ENCODE measurements around the gene BRD2.

Gene BRD2

DNA sequence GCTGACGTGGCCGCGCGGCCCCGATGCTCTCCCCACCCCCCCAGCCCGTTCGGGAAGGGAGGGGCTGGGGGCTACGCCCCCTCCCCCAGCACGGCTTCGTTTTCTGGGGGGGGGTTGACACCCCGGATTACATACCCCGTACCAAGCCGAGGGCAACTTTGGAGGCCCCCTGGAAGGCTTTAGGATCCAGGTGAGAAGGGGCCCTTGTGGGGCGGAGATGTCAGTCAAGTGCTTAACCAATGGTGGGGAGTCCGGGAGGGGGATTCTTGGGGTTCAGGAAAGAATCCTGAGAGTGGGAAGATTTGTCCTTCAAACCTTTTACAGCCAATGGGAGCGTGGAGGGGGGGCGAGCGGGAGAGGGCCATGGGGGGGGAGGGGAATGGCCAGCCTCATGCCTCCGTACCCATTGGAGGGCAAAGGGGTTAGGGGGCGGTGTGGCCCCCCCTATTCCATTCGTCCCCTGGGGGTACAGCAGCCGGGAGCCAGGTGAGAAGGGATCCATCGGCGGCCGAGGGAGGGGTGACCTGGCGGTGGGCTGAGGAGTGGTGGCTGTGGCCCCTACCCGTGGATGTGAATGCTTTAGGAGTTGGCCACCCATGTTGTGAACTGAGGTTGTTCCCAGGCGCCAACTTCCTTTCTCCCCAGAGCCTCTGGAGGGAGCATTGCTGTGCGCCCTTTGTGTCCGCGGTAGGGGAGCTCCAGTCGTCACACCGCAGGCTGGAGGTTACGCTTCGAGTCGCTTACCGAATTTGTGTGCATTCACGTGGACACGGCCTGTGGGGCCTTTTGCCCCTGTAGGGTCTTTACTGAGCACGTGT is 682 bp downstream of the BRD2 start:
- no peaks in the 10 kb centered on the region for H3K27me3 ChIP-seq (ENCODE audit: control insufficient read depth in 3 of 3, insufficient read depth in 3 of 3, low read depth in 1 of 3, low read length in 3 of 3)
- peak overlapping the region; percentile 98 for H3K23ac ChIP-seq (ENCODE audit: low read depth, low read length, poor library complexity)
- H2AFZ ChIP-seq (ENCODE audit: low read length) = peak overlapping the region; percentile 93
- H3K36me3 ChIP-seq (replicated peaks in 1 of 2; ENCODE audit: control insufficient read depth in 2 of 2, insufficient read depth in 2 of 2, low read length in 2 of 2) = peaks cover 10 to 24% of the 10 kb centered on the region in 2 donors
- peak overlapping the region; percentile 95 for H3K4ac ChIP-seq (ENCODE audit: low read length)
- peak overlapping the region; percentile 99 for H2BK5ac ChIP-seq (ENCODE audit: low read length)
- H3K9me3 ChIP-seq (replicated peaks in 1 of 2; ENCODE audit: control insufficient read depth in 2 of 2, insufficient read depth in 1 of 2, low read depth in 1 of 2, low read length in 2 of 2) = no peaks in the 10 kb centered on the region
- peak overlapping the region; percentile 90 to 92 for H3K4me3 ChIP-seq (ENCODE audit: low read length in 2 of 2)
- H2AK5ac ChIP-seq (ENCODE audit: low read depth, low read length) = peak overlapping the region; percentile 98
- H3K79me1 ChIP-seq (ENCODE audit: low read depth, low read length) = peaks cover 3% of the 10 kb centered on the region
- H3K9ac ChIP-seq (ENCODE audit: low read depth, low read length, poor library complexity) = peak overlapping the region; percentile 96
- peak overlapping the region; percentile 79 for H3K4me2 ChIP-seq (ENCODE audit: insufficient read depth, low read length, poor library complexity, severe bottlenecking)
- peak; percentile 87 for DNase-seq (ENCODE audit: low spot score)
- no peak overlapping the region for H2BK12ac ChIP-seq (ENCODE audit: low read length)
- peak overlapping the region; percentile 100 for H3K18ac ChIP-seq (ENCODE audit: low read length)
- H3K14ac ChIP-seq (ENCODE audit: low read length) = peak overlapping the region; percentile 59
- no CpG with 5 or more reads among the region's 40 CpGs for WGBS, 2 donors (ENCODE audit: extremely low coverage in 2 of 2, insufficient read length in 2 of 2, insufficient replicate concordance in 1 of 2)
- H4K8ac ChIP-seq (ENCODE audit: low read depth, low read length) = peak overlapping the region; percentile 20
- peak overlapping the region; percentile 76 for H2BK120ac ChIP-seq (ENCODE audit: low read depth, low read length)
- H4K91ac ChIP-seq (ENCODE audit: low read depth, low read length, poor library complexity) = peak overlapping the region; percentile 96
- H2BK15ac ChIP-seq (ENCODE audit: low read length) = peak overlapping the region; percentile 88
- H3K4me1 ChIP-seq (ENCODE audit: control insufficient read depth in 2 of 2, insufficient read depth in 1 of 2, low read depth in 1 of 2, low read length in 2 of 2) = peaks cover 4 to 7% of the 10 kb centered on the region in 2 donors
- peak overlapping the region; percentile 100 for H3K27ac ChIP-seq (replicated peaks; ENCODE audit: low read length)

DNA sequence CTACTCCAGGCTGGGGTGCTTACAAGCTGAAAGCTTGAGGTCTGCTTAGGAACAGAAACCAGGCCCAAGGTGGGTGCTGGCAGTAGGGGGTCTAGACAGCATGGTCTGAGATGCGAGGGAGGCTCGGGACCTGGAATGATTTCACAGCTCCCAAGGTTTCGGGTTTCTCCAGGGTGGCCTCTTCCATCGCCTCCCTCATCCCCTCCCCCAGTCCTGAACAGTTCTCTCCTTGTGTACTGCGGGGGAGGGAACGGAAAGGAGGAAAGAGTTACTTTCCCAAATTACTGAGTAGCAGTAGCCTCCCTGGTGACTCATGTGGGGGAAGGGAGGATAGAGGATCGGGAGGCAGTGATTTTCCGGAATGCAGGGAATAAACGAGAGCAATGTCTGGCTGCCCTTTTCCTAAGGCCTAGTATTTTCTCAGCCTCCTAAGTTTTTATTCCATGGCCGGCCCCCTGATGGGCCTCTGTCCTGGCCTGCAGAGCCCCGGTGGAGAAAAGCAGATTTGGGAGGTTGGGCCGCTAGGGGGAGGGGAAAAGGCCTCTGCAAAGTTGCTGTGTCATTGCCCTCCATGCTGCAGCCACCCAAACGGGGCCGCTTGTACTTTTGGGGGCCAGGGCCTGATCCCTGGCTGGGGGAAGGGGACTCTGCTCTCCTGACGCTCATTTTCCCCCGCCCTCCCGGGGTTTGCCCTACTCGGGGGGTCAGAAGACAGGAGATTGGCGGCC is 1.5 kb downstream of the BRD2 start:
- Histone ChIP-seq H2BK120ac (ENCODE audit: low read depth, low read length) (peak overlapping the region; percentile 76), H3K18ac (ENCODE audit: low read length) (peak overlapping the region; percentile 100), H2AFZ (ENCODE audit: low read length) (no peak overlapping the region), H2BK5ac (ENCODE audit: low read length) (peak overlapping the region; percentile 99), H3K4me3 (ENCODE audit: low read length in 2 of 2) (peak overlapping the region; percentile 90 to 92), H3K4me2 (ENCODE audit: insufficient read depth, low read length, poor library complexity, severe bottlenecking) (peak overlapping the region; percentile 79), H2AK5ac (ENCODE audit: low read depth, low read length) (peak overlapping the region; percentile 98), H2BK15ac (ENCODE audit: low read length) (peak overlapping the region; percentile 8), H3K4me1 (ENCODE audit: control insufficient read depth in 2 of 2, insufficient read depth in 1 of 2, low read depth in 1 of 2, low read length in 2 of 2) (peaks cover 4 to 7% of the 10 kb centered on the region in 2 donors), H3K27ac (replicated peaks; ENCODE audit: low read length) (peak overlapping the region; percentile 100), H3K27me3 (ENCODE audit: control insufficient read depth in 3 of 3, insufficient read depth in 3 of 3, low read depth in 1 of 3, low read length in 3 of 3) (no peaks in the 10 kb centered on the region), H4K8ac (ENCODE audit: low read depth, low read length) (peak overlapping the region; percentile 20), H3K14ac (ENCODE audit: low read length) (peak overlapping the region; percentile 59), H3K79me1 (ENCODE audit: low read depth, low read length) (peaks cover 3% of the 10 kb centered on the region), H2BK12ac (ENCODE audit: low read length) (no peak overlapping the region), H3K9me3 (replicated peaks in 1 of 2; ENCODE audit: control insufficient read depth in 2 of 2, insufficient read depth in 1 of 2, low read depth in 1 of 2, low read length in 2 of 2) (no peaks in the 10 kb centered on the region), H3K36me3 (replicated peaks in 1 of 2; ENCODE audit: control insufficient read depth in 2 of 2, insufficient read depth in 2 of 2, low read length in 2 of 2) (peaks cover 17 to 32% of the 10 kb centered on the region in 2 donors), H4K91ac (ENCODE audit: low read depth, low read length, poor library complexity) (peak overlapping the region; percentile 96), H3K23ac (ENCODE audit: low read depth, low read length, poor library complexity) (peak overlapping the region; percentile 98), H3K9ac (ENCODE audit: low read depth, low read length, poor library complexity) (peak overlapping the region; percentile 96), H3K4ac (ENCODE audit: low read length) (peak overlapping the region; percentile 95)
- whole genome bisulfite sequencing, 2 donors (ENCODE audit: extremely low coverage in 2 of 2, insufficient read length in 2 of 2, insufficient replicate concordance in 1 of 2) = no CpG with 5 or more reads among the region's 19 CpGs
- DNase-seq (ENCODE audit: low spot score) = peak; percentile 86

- H3K4me3 ChIP-seq (ENCODE audit: low read length in 2 of 2) = peak overlapping the region; percentile 90 to 94
- H2BK5ac ChIP-seq (ENCODE audit: low read length) = peak overlapping the region; percentile 99
- H2BK12ac ChIP-seq (ENCODE audit: low read length) = no peak overlapping the region
- H3K4ac ChIP-seq (ENCODE audit: low read length) = peak overlapping the region; percentile 93
- no peak overlapping the region for H4K8ac ChIP-seq (ENCODE audit: low read depth, low read length)
- H2AK5ac ChIP-seq (ENCODE audit: low read depth, low read length) = peak overlapping the region; percentile 98
- H3K9me3 ChIP-seq (replicated peaks in 1 of 2; ENCODE audit: control insufficient read depth in 2 of 2, insufficient read depth in 1 of 2, low read depth in 1 of 2, low read length in 2 of 2) = no peaks in the 10 kb centered on the region
- peaks cover 21 to 40% of the 10 kb centered on the region in 2 donors for H3K36me3 ChIP-seq (replicated peaks in 1 of 2; ENCODE audit: control insufficient read depth in 2 of 2, insufficient read depth in 2 of 2, low read length in 2 of 2)
- H3K27ac ChIP-seq (replicated peaks; ENCODE audit: low read length) = peak overlapping the region; percentile 100
- no peak overlapping the region for H3K14ac ChIP-seq (ENCODE audit: low read length)
- DNase-seq (ENCODE audit: low spot score) = peak; percentile 70
- peaks cover 7% of the 10 kb centered on the region in 2 donors for H3K4me1 ChIP-seq (ENCODE audit: control insufficient read depth in 2 of 2, insufficient read depth in 1 of 2, low read depth in 1 of 2, low read length in 2 of 2)
- H2BK15ac ChIP-seq (ENCODE audit: low read length) = peak overlapping the region; percentile 8
- H3K9ac ChIP-seq (ENCODE audit: low read depth, low read length, poor library complexity) = peak overlapping the region; percentile 96
- H3K79me1 ChIP-seq (ENCODE audit: low read depth, low read length) = peaks cover 3% of the 10 kb centered on the region
- H2BK120ac ChIP-seq (ENCODE audit: low read depth, low read length) = peak overlapping the region; percentile 76
- WGBS, 2 donors (ENCODE audit: extremely low coverage in 2 of 2, insufficient read length in 2 of 2, insufficient replicate concordance in 1 of 2) = no CpG with 5 or more reads among the region's 43 CpGs
- peak overlapping the region; percentile 79 for H3K4me2 ChIP-seq (ENCODE audit: insufficient read depth, low read length, poor library complexity, severe bottlenecking)
- peak overlapping the region; percentile 14 for H2AFZ ChIP-seq (ENCODE audit: low read length)
- H3K18ac ChIP-seq (ENCODE audit: low read length) = peak overlapping the region; percentile 100
- H3K27me3 ChIP-seq (ENCODE audit: control insufficient read depth in 3 of 3, insufficient read depth in 3 of 3, low read depth in 1 of 3, low read length in 3 of 3) = no peaks in the 10 kb centered on the region
- H3K23ac ChIP-seq (ENCODE audit: low read depth, low read length, poor library complexity) = peak overlapping the region; percentile 31
- H4K91ac ChIP-seq (ENCODE audit: low read depth, low read length, poor library complexity) = peak overlapping the region; percentile 93
Observed at GRCh38 chr6:32970413-32971241, 2.2 kb downstream of the BRD2 start.

Measured in neuronal stem cell (in vitro differentiated cells).